OCI-LY1 (cell line): ENCODE data around the gene TSBP1.
A peak's percentile ranks its signal among the peaks of the same experiment; 100 is the strongest.

Source experiments
- H2AFZ ChIP-seq: fragments of 200-600 bp; sonication (generic), shearing (Covaris generic); 2 replicates; pipeline ENCODE4 v1.6.0; 2014; ENCODE audit warnings: antibody characterized with exemption, mild to moderate bottlenecking, low read length
- H3F3A ChIP-seq: fragments of 200-600 bp; sonication (generic), shearing (Covaris generic); 2 replicates; pipeline ENCODE4 v1.6.0; 2014; ENCODE audit warnings: mild to moderate bottlenecking, antibody characterized with exemption, low read length, moderate library complexity; ENCODE audit not compliant: insufficient read depth
- H3K27ac ChIP-seq: fragments of 200-600 bp; sonication (generic); 2 replicates; pipeline ENCODE4 v1.5.1; 2014; ENCODE audit warnings: low read length, mixed run types, mild to moderate bottlenecking, low read depth; ENCODE audit not compliant: poor library complexity, severe bottlenecking
- H3K27me3 ChIP-seq: fragments of 200-600 bp; sonication (generic); 2 replicates; pipeline ENCODE4 v1.6.0; 2014; ENCODE audit warnings: antibody characterized with exemption, mild to moderate bottlenecking, low read length, moderate library complexity; ENCODE audit not compliant: insufficient read depth
- H3K36me3 ChIP-seq: fragments of 200-600 bp; sonication (generic); 2 replicates; pipeline ENCODE4 v1.6.1; 2014; ENCODE audit warnings: mild to moderate bottlenecking, antibody characterized with exemption, low read length, moderate library complexity, mixed read lengths; ENCODE audit not compliant: insufficient read depth
- H3K4me1 ChIP-seq: fragments of 200-600 bp; sonication (generic); 2 replicates; pipeline ENCODE4 v1.5.1; 2014; ENCODE audit warnings: mild to moderate bottlenecking, low read length, moderate library complexity; ENCODE audit not compliant: insufficient read depth, severe bottlenecking
- H3K4me2 ChIP-seq: fragments of 200-600 bp; sonication (generic), shearing (Covaris generic); 2 replicates; pipeline ENCODE4 v1.6.1; 2014; ENCODE audit warnings: low read length
- H3K4me3 ChIP-seq: fragments of 200-600 bp; sonication (generic); 2 replicates; pipeline ENCODE4 v1.5.1; 2014; ENCODE audit warnings: low read length, low read depth, mild to moderate bottlenecking, mixed read lengths; ENCODE audit not compliant: poor library complexity, severe bottlenecking
- H3K79me2 ChIP-seq: fragments of 200-600 bp; shearing (Covaris generic); 2 replicates; pipeline ENCODE4 v1.6.1; 2016; ENCODE audit warnings: mixed run types, low read length, mixed read lengths; ENCODE audit not compliant: insufficient read depth
- H3K9ac ChIP-seq: fragments of 200-600 bp; sonication (generic), shearing (Covaris generic); 2 replicates; pipeline ENCODE4 v1.6.1; 2014; ENCODE audit warnings: mild to moderate bottlenecking, low read length, mixed read lengths
- H3K9me2 ChIP-seq: fragments of 200-600 bp; sonication (generic), shearing (Covaris generic); 2 replicates; pipeline ENCODE4 v1.6.1; 2014; ENCODE audit warnings: low read depth, mild to moderate bottlenecking, low read length, mixed read lengths
- H3K9me3 ChIP-seq: fragments of 200-600 bp; shearing (Covaris generic); 2 replicates; pipeline ENCODE4 v1.6.1; 2014; ENCODE audit warnings: low read length, mixed read lengths
- H4K20me1 ChIP-seq: fragments of 200-600 bp; sonication (generic), shearing (Covaris generic); 2 replicates; pipeline ENCODE4 v1.6.0; 2016; ENCODE audit warnings: mild to moderate bottlenecking, low read length; ENCODE audit not compliant: insufficient read depth
- CTCF ChIP-seq: fragments of 200-600 bp; sonication (generic), shearing (Covaris generic); IDR thresholded peaks from 2 replicates; pipeline ENCODE4 v1.5.1; 2017; ENCODE audit warnings: mild to moderate bottlenecking, antibody characterized with exemption, low read length, moderate library complexity, mixed read lengths
- EZH2 ChIP-seq: fragments of 200-600 bp; sonication (generic), shearing (Covaris generic); IDR thresholded peaks from 2 replicates; pipeline ENCODE4 v1.8.0; 2017; ENCODE audit warnings: borderline replicate concordance, mixed run types, mild to moderate bottlenecking, antibody characterized with exemption, low read length, moderate library complexity, mixed read lengths

TSBP1 gene

GRCh38 chr6:32254761-32255198 is 116.9 kb downstream of the TSBP1 start:
- Histone ChIP-seq H2AFZ (no peak overlapping the region), H3K9me3 (no peaks in the 10 kb centered on the region), H3K4me3 (peak overlapping the region; percentile 44)

GRCh38 chr6:32252331-32253009 is 119.2 kb downstream of the TSBP1 start:
- no peak overlapping the region for H3K4me2 ChIP-seq

More at GRCh38 chr6:32254761-32255198, 116.9 kb downstream of the TSBP1 start:
- Histone ChIP-seq H4K20me1 (no peaks in the 10 kb centered on the region), H3K79me2 (no peaks in the 10 kb centered on the region), H3F3A (no peaks in the 10 kb centered on the region), H3K27ac (no peak overlapping the region), H3K4me2 (peak overlapping the region; percentile 35), H3K9ac (no peak overlapping the region), H3K4me1 (peaks cover 7% of the 10 kb centered on the region), H3K36me3 (no peaks in the 10 kb centered on the region), H3K9me2 (no peaks in the 10 kb centered on the region), H3K27me3 (0 out of 2 replicates have a peak, but pooled peaks cover 5% of the 10 kb centered on the region)
- TF ChIP-seq CTCF (no peak), EZH2 (no peak)

DNA sequence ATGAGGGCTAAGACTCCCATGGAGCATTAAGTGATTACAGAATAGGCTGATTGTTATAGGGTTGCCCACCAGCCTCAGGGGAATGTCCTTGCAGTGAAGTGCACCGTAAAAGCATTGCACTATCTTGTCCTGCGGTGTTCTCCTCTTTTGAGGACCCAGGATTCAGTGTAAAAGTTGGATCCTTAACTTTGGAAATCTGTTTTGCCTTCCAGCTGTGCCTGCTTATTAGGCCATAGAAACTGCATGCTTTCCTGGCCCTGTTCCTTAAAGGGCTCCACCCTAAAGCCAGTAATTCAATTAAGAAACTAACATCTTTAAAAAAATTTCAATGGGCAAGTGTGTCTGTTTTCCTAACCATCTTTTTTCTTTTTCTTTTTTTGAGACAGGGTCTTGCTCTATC is 122.4 kb downstream of the TSBP1 start:
- Histone ChIP-seq H2AFZ (no peak overlapping the region), H4K20me1 (no peaks in the 10 kb centered on the region), H3K9me2 (no peaks in the 10 kb centered on the region), H3K79me2 (no peaks in the 10 kb centered on the region), H3K4me1 (no peaks in the 10 kb centered on the region), H3K9ac (no peak overlapping the region), H3K27ac (no peak overlapping the region), H3K4me2 (no peak overlapping the region), H3K27me3 (peaks cover 5% of the 10 kb centered on the region; the same call in 1 of the 2 replicates), H3K36me3 (no peaks in the 10 kb centered on the region), H3F3A (no peaks in the 10 kb centered on the region), H3K4me3 (no peak overlapping the region), H3K9me3 (peaks cover 9% of the 10 kb centered on the region; the same call in 1 of the 2 replicates)
- TF ChIP-seq CTCF: no peak

More at GRCh38 chr6:32252331-32253009, 119.2 kb downstream of the TSBP1 start:
- Histone ChIP-seq H3K9me2 (no peaks in the 10 kb centered on the region), H3K4me1 (peaks cover 7% of the 10 kb centered on the region), H3K79me2 (no peaks in the 10 kb centered on the region), H3K27me3 (peaks cover 5% of the 10 kb centered on the region; the same call in 1 of the 2 replicates), H3K36me3 (no peaks in the 10 kb centered on the region), H4K20me1 (no peaks in the 10 kb centered on the region), H3F3A (no peaks in the 10 kb centered on the region), H3K27ac (no peak overlapping the region), H3K9ac (no peak overlapping the region), H3K4me3 (no peak overlapping the region), H2AFZ (no peak overlapping the region), H3K9me3 (peaks cover 9% of the 10 kb centered on the region; the same call in 1 of the 2 replicates)
- TF ChIP-seq EZH2 (no peak), CTCF (no peak)
